Sigmoid colon (tissue), 4 donors: ENCODE results near the gene ENOX2.

ENCODE experiments used
- EP300 ChIP-seq, 4 donors: sonication (generic); formaldehyde crosslinking; IDR thresholded peaks; one replicate each; pipeline ENCODE4 v1.6.1; 2017; ENCODE audit warnings: antibody characterized with exemption in 4 of 4
- POLR2AphosphoS5 ChIP-seq, 4 donors: sonication (generic); formaldehyde crosslinking; IDR thresholded peaks; one replicate each; pipeline ENCODE4 v1.6.1; 2017; ENCODE audit warnings: antibody characterized with exemption in 4 of 4

GRCh38 chrX:130658310-130658709 is 244.7 kb downstream of the ENOX2 start:
- TF ChIP-seq POLR2AphosphoS5 (IDR thresholded peaks at IDR 0.05) (no peak), EP300 (IDR thresholded peaks at IDR 0.05) (no peak)
